NK-92 (cell line): ENCODE results near the gene CEACAM21.
"Not testable (repeated sequence)": the region's sequence is repeated elsewhere in the genome, so short reads cannot be mapped to it uniquely, and the experiment has no call there.

Experiments used
- DNase-seq: peaks from one replicate; lab custom pipeline; 2025; ENCODE audit not compliant: unreplicated experiment; lab: John Stamatoyannopoulos, UW

CEACAM21 gene

GRCh38 chr19:41548954-41549688, 26.8 kb upstream of the CEACAM21 start:
- no peak for DNase-seq

GRCh38 chr19:41549884-41550283, 26.1 kb upstream of the CEACAM21 start:
- DNase-seq, result no peak

- no peak for DNase-seq
Observed at GRCh38 chr19:41551212-41551610, 24.8 kb upstream of the CEACAM21 start.

- no peak for DNase-seq
Observed at GRCh38 chr19:41551711-41552110, 24.3 kb upstream of the CEACAM21 start.

GRCh38 chr19:41552558-41552957, 23.4 kb upstream of the CEACAM21 start:
- no peak for DNase-seq

- DNase-seq, result no peak
Observed at GRCh38 chr19:41553804-41554203, 22.2 kb upstream of the CEACAM21 start.

GRCh38 chr19:41554907-41555306, 21.1 kb upstream of the CEACAM21 start:
- DNase-seq, result no peak

- no peak for DNase-seq
Observed at GRCh38 chr19:41555748-41556147, 20.2 kb upstream of the CEACAM21 start.

- no peak for DNase-seq
Observed at GRCh38 chr19:41563854-41564514, 12.0 kb upstream of the CEACAM21 start.

GRCh38 chr19:41564515-41565378, 11.2 kb upstream of the CEACAM21 start:
- DNase-seq, result no peak

GRCh38 chr19:41565379-41565720, 10.6 kb upstream of the CEACAM21 start:
- no peak for DNase-seq

GRCh38 chr19:41566001-41566400, 10.0 kb upstream of the CEACAM21 start:
- no peak for DNase-seq

GRCh38 chr19:41569481-41570150, 6.3 kb upstream of the CEACAM21 start:
- DNase-seq, result no peak

GRCh38 chr19:41570179-41570578, 5.8 kb upstream of the CEACAM21 start:
- DNase-seq, result no peak

GRCh38 chr19:41570639-41571112, 5.3 kb upstream of the CEACAM21 start:
- no peak for DNase-seq

- no peak for DNase-seq
Observed at GRCh38 chr19:41577144-41577830, 1.3 kb downstream of the CEACAM21 start.

- no peak for DNase-seq
Observed at GRCh38 chr19:41577833-41578232, 1.9 kb downstream of the CEACAM21 start.

- DNase-seq, result no peak
Observed at GRCh38 chr19:41578886-41579285, 2.9 kb downstream of the CEACAM21 start.

- DNase-seq, result not testable (repeated sequence)
Observed at GRCh38 chr19:41581068-41581467, 5.1 kb downstream of the CEACAM21 start.

GRCh38 chr19:41582577-41583182, 6.7 kb downstream of the CEACAM21 start:
- not testable (repeated sequence) for DNase-seq
